Measurements from ENCODE around the gene DOCK4.

Gene DOCK4

GRCh38 chr7:112162784-112163506, 43.3 kb downstream of the DOCK4 start:
- TF ChIP-seq SUZ12 (IDR thresholded peaks at IDR 0.05) (no peak), PKNOX1 (IDR thresholded peaks at IDR 0.05) (peak; percentile 26; the same call in 1 of the 2 replicates), BHLHE40 (IDR thresholded peaks at IDR 0.05; ENCODE audit: borderline replicate concordance) (no peak), LEF1 (IDR thresholded peaks at IDR 0.05; ENCODE audit: borderline replicate concordance) (no peak), ARNT (IDR thresholded peaks at IDR 0.05) (no peak), CTBP1 (IDR thresholded peaks at IDR 0.05; ENCODE audit: borderline replicate concordance) (no peak)
- no peak for DNase-seq (ENCODE audit: extremely low spot score)
- ChIA-PET CTCF (no interaction called here), POLR2A (interaction anchor here (0.7 to 1.0 kb wide), 2 partner anchors 41 to 42 kb away, joined by 3 read pairs; no protein-coding TSS in a partner anchor)

GRCh38 chr7:112162142-112162766, 43.9 kb downstream of the DOCK4 start:
- ChIA-PET CTCF (no interaction called here), POLR2A (interaction anchor here (1.0 kb wide), 1 partner anchor 42 kb away, joined by 3 read pairs; no protein-coding TSS in a partner anchor)
- TF ChIP-seq PKNOX1 (IDR thresholded peaks at IDR 0.05) (peak; percentile 88), SP1 (IDR thresholded peaks at IDR 0.05) (no peak)
- peak; percentile 35 for DNase-seq (ENCODE audit: extremely low spot score)

GRCh38 chr7:112161253-112162141, 44.7 kb downstream of the DOCK4 start:
- TF ChIP-seq PKNOX1 (IDR thresholded peaks at IDR 0.05) (peak; percentile 65), ZNF384 (IDR thresholded peaks at IDR 0.05) (no peak)
- POLR2A ChIA-PET = interaction anchor here (1.0 kb wide), 1 partner anchor 43 kb away, joined by 3 read pairs; no protein-coding TSS in a partner anchor
- no peak for DNase-seq (ENCODE audit: extremely low spot score)
- CTCF ChIA-PET = no interaction called here

- TF ChIP-seq PKNOX1 (IDR thresholded peaks at IDR 0.05) (no peak), TARDBP (IDR thresholded peaks at IDR 0.05) (no peak), HDGF (IDR thresholded peaks at IDR 0.05; ENCODE audit: borderline replicate concordance) (no peak)
- DNase-seq (ENCODE audit: extremely low spot score) = no peak
- CTCF ChIA-PET = no interaction called here
- POLR2A ChIA-PET = no interaction called here
These were observed 45.4 kb downstream of the DOCK4 start for GRCh38 chr7:112160771-112161150.

- TF ChIP-seq TARDBP (IDR thresholded peaks at IDR 0.05) (no peak), SUZ12 (IDR thresholded peaks at IDR 0.05) (no peak), NFRKB (IDR thresholded peaks at IDR 0.05) (no peak), PKNOX1 (IDR thresholded peaks at IDR 0.05) (no peak), CTBP1 (IDR thresholded peaks at IDR 0.05; ENCODE audit: borderline replicate concordance) (no peak), SP1 (IDR thresholded peaks at IDR 0.05) (no peak), FOXK2 (IDR thresholded peaks at IDR 0.05) (no peak), ZNF384 (IDR thresholded peaks at IDR 0.05) (no peak), ARNT (IDR thresholded peaks at IDR 0.05) (no peak), FOXM1 (IDR thresholded peaks at IDR 0.05; ENCODE audit: borderline replicate concordance) (no peak), ELF4 (IDR thresholded peaks at IDR 0.05) (no peak), FOXA1 (IDR thresholded peaks at IDR 0.05) (no peak), LEF1 (IDR thresholded peaks at IDR 0.05; ENCODE audit: borderline replicate concordance) (no peak), L3MBTL2 (conservative IDR thresholded peaks at IDR 0.05) (no peak), BHLHE40 (IDR thresholded peaks at IDR 0.05; ENCODE audit: borderline replicate concordance) (no peak), HDGF (IDR thresholded peaks at IDR 0.05; ENCODE audit: borderline replicate concordance) (no peak)
- POLR2A ChIA-PET = no interaction called here
- DNase-seq (ENCODE audit: extremely low spot score) = no peak
- CTCF ChIA-PET = interaction anchor here (0.6 kb wide), 1 partner anchor 270 kb away, joined by 3 read pairs; no protein-coding TSS in a partner anchor
These were observed 45.9 kb downstream of the DOCK4 start for GRCh38 chr7:112160130-112160770.
